ENCODE data around the gene NDUFS6. TPM values are rescaled to one million over a fixed set of nuclear protein-coding genes. Genes with fewer than 3 reads are reported as not detected.

The NDUFS6 gene
- total RNA-seq, 1 donor from 2014 or later: 31.0 TPM

- Mint-ChIP-seq H3K4me3 (ENCODE audit: unreplicated experiment) (no peak overlapping the region), H3K4me1 (ENCODE audit: unreplicated experiment) (no peaks in the 10 kb centered on the region), H3K27ac (ENCODE audit: unreplicated experiment) (no peak overlapping the region), H3K27me3 (ENCODE audit: unreplicated experiment) (peaks cover 12% of the 10 kb centered on the region), H3K9me3 (ENCODE audit: unreplicated experiment) (no peaks in the 10 kb centered on the region), H3K36me3 (ENCODE audit: low read depth, unreplicated experiment) (no peaks in the 10 kb centered on the region)
- no peak for DNase-seq (ENCODE audit: low spot score)
- TF ChIP-seq CTCF (IDR thresholded peaks at IDR 0.05; ENCODE audit: unreplicated experiment): no peak
These were observed 57.9 kb downstream of the NDUFS6 start for GRCh38 chr5:1859099-1859498.

GRCh38 chr5:1860021-1860610 lies 58.9 kb downstream of the NDUFS6 start:
- TF ChIP-seq CTCF (IDR thresholded peaks at IDR 0.05; ENCODE audit: unreplicated experiment): no peak
- no peak overlapping the region for H3K4me3 Mint-ChIP-seq (ENCODE audit: unreplicated experiment)
- DNase-seq (ENCODE audit: low spot score): no peak
- no peaks in the 10 kb centered on the region for H3K36me3 Mint-ChIP-seq (ENCODE audit: low read depth, unreplicated experiment)
- H3K27ac Mint-ChIP-seq (ENCODE audit: unreplicated experiment): no peak overlapping the region
- H3K27me3 Mint-ChIP-seq (ENCODE audit: unreplicated experiment): peaks cover 8% of the 10 kb centered on the region
- H3K4me1 Mint-ChIP-seq (ENCODE audit: unreplicated experiment): no peaks in the 10 kb centered on the region
- H3K9me3 Mint-ChIP-seq (ENCODE audit: unreplicated experiment): no peaks in the 10 kb centered on the region

GRCh38 chr5:1860949-1861348 lies 59.7 kb downstream of the NDUFS6 start:
- DNase-seq (ENCODE audit: low spot score): no peak
- Mint-ChIP-seq H3K9me3 (ENCODE audit: unreplicated experiment) (no peaks in the 10 kb centered on the region), H3K4me1 (ENCODE audit: unreplicated experiment) (no peaks in the 10 kb centered on the region), H3K36me3 (ENCODE audit: low read depth, unreplicated experiment) (no peaks in the 10 kb centered on the region), H3K4me3 (ENCODE audit: unreplicated experiment) (no peak overlapping the region), H3K27me3 (ENCODE audit: unreplicated experiment) (peaks cover 5% of the 10 kb centered on the region), H3K27ac (ENCODE audit: unreplicated experiment) (no peak overlapping the region)
- no peak for TF ChIP-seq CTCF (IDR thresholded peaks at IDR 0.05; ENCODE audit: unreplicated experiment)

GRCh38 chr5:1864896-1865440 lies 63.8 kb downstream of the NDUFS6 start:
- no peak for DNase-seq (ENCODE audit: low spot score)
- Mint-ChIP-seq H3K9me3 (ENCODE audit: unreplicated experiment) (no peaks in the 10 kb centered on the region), H3K27me3 (ENCODE audit: unreplicated experiment) (peaks cover 18% of the 10 kb centered on the region), H3K4me3 (ENCODE audit: unreplicated experiment) (no peak overlapping the region), H3K27ac (ENCODE audit: unreplicated experiment) (no peak overlapping the region), H3K4me1 (ENCODE audit: unreplicated experiment) (no peaks in the 10 kb centered on the region), H3K36me3 (ENCODE audit: low read depth, unreplicated experiment) (no peaks in the 10 kb centered on the region)
- TF ChIP-seq CTCF (IDR thresholded peaks at IDR 0.05; ENCODE audit: unreplicated experiment): no peak

GRCh38 chr5:1865486-1865885 lies 64.3 kb downstream of the NDUFS6 start:
- no peaks in the 10 kb centered on the region for H3K9me3 Mint-ChIP-seq (ENCODE audit: unreplicated experiment)
- no peaks in the 10 kb centered on the region for H3K4me1 Mint-ChIP-seq (ENCODE audit: unreplicated experiment)
- no peak overlapping the region for H3K4me3 Mint-ChIP-seq (ENCODE audit: unreplicated experiment)
- no peak for DNase-seq (ENCODE audit: low spot score)
- no peak overlapping the region for H3K27ac Mint-ChIP-seq (ENCODE audit: unreplicated experiment)
- peaks cover 18% of the 10 kb centered on the region for H3K27me3 Mint-ChIP-seq (ENCODE audit: unreplicated experiment)
- no peaks in the 10 kb centered on the region for H3K36me3 Mint-ChIP-seq (ENCODE audit: low read depth, unreplicated experiment)
- no peak for TF ChIP-seq CTCF (IDR thresholded peaks at IDR 0.05; ENCODE audit: unreplicated experiment)

All from endothelial cell (in vitro differentiated cells).